Suprapubic skin (tissue), 4 donors: ENCODE results near the gene SPECC1L. TPM values are rescaled to one million over a fixed set of nuclear protein-coding genes. Genes with fewer than 3 reads are reported as not detected.
A peak's percentile ranks its signal among the peaks of the same experiment; 100 is the strongest.
"Not testable (repeated sequence)": the region's sequence is repeated elsewhere in the genome, so short reads cannot be mapped to it uniquely, and the experiment has no call there.

Source experiments
- DNase-seq, 2 donors: peaks; one replicate each; pipeline ENCODE4 v3.0.0-alpha.2; 2019; ENCODE audit warnings: low spot score in 2 of 2
- H3K27ac ChIP-seq: fragments of 200-600 bp; sonication (generic); one replicate; pipeline ENCODE4 v1.5.1; 2019
- H3K27me3 ChIP-seq: fragments of 200-600 bp; sonication (generic); one replicate; pipeline ENCODE4 v1.5.1; 2019
- H3K36me3 ChIP-seq: fragments of 200-600 bp; sonication (generic); one replicate; pipeline ENCODE4 v1.5.1; 2019
- H3K4me1 ChIP-seq: fragments of 200-600 bp; sonication (generic); one replicate; pipeline ENCODE4 v1.5.1; 2019
- H3K4me3 ChIP-seq: fragments of 200-600 bp; sonication (generic); one replicate; pipeline ENCODE4 v1.5.1; 2019; ENCODE audit warnings: mild to moderate bottlenecking
- H3K9me3 ChIP-seq: fragments of 200-600 bp; sonication (generic); one replicate; pipeline ENCODE4 v1.5.1; 2019
- EP300 ChIP-seq: sonication (generic); formaldehyde crosslinking; IDR thresholded peaks from one replicate; pipeline ENCODE4 v1.6.1; 2017; ENCODE audit warnings: antibody characterized with exemption
- POLR2A ChIP-seq, 2 donors: fragments of 450-650 bp; IDR thresholded peaks; one replicate each; pipeline ENCODE4 v1.6.1; 2017; ENCODE audit warnings: antibody characterized with exemption in 2 of 2, mild to moderate bottlenecking in 2 of 2, moderate library complexity in 2 of 2
- POLR2AphosphoS5 ChIP-seq, 3 donors: sonication (generic); formaldehyde crosslinking; IDR thresholded peaks; one replicate each; pipeline ENCODE4 v1.6.1; 2017; ENCODE audit warnings: antibody characterized with exemption in 3 of 3
- WGBS: methylation state at CpG from one replicate; pipeline ENCODE4 v1.1.5; 2018; 5-methylcytosine and 5-hydroxymethylcytosine counted together
- total RNA-seq, 4 donors: library from RNA; depleted of rRNA; stranded (reverse); fragments of >200 nt; gene quantifications; one replicate each; pipeline ENCODE4 v1.1.0, GENCODE V29; 2016
- TF ChIP-seq, protein P1 (sequence below), 2 donors: fragments of 200-600 bp in 1 of 2; fragments of 450-650 bp in 1 of 2; sonication (generic) in 1 of 2; IDR thresholded peaks; one replicate each; pipeline ENCODE4 v1.5.1; 2016 to 2019; ENCODE audit warnings: antibody characterized with exemption in 2 of 2, mild to moderate bottlenecking in 1 of 2, moderate library complexity in 1 of 2

The SPECC1L gene
- total RNA-seq, 4 donors from 2014 or later = 15.7 to 28.5 (median 21.4) TPM

DNA sequence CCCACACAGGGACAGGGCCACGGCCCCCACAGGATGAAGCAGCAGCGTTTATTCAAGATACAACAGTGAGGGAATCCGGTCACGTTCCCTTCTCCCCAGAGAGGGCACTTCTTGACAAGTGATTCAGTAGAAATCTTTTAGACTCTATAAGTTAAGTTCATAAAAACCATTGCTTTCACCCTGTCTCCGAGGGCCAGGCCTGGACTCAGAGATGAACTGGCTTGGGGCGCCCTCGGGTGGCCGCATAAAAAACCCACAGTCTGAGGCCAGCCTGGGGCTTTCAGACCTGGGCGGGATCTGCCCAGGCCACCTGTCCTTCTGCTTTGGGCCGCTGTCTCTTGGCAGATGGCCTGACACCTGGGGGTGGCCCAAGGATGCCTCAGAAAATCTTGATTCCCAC is 11.2 kb upstream of the SPECC1L start:
- DNase-seq = peak; percentile 83 to 87
- not testable (repeated sequence) for H3K36me3 ChIP-seq, H3K9me3 ChIP-seq, H3K27ac ChIP-seq, H3K4me1 ChIP-seq, H3K27me3 ChIP-seq, H3K4me3 ChIP-seq
- TF ChIP-seq, protein P1, sequence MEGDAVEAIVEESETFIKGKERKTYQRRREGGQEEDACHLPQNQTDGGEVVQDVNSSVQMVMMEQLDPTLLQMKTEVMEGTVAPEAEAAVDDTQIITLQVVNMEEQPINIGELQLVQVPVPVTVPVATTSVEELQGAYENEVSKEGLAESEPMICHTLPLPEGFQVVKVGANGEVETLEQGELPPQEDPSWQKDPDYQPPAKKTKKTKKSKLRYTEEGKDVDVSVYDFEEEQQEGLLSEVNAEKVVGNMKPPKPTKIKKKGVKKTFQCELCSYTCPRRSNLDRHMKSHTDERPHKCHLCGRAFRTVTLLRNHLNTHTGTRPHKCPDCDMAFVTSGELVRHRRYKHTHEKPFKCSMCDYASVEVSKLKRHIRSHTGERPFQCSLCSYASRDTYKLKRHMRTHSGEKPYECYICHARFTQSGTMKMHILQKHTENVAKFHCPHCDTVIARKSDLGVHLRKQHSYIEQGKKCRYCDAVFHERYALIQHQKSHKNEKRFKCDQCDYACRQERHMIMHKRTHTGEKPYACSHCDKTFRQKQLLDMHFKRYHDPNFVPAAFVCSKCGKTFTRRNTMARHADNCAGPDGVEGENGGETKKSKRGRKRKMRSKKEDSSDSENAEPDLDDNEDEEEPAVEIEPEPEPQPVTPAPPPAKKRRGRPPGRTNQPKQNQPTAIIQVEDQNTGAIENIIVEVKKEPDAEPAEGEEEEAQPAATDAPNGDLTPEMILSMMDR (IDR thresholded peaks at IDR 0.05) = peak in 1 of 2 donors; percentile 39
- WGBS = 17% methylated on average over 1 of the region's 10 CpGs

DNA sequence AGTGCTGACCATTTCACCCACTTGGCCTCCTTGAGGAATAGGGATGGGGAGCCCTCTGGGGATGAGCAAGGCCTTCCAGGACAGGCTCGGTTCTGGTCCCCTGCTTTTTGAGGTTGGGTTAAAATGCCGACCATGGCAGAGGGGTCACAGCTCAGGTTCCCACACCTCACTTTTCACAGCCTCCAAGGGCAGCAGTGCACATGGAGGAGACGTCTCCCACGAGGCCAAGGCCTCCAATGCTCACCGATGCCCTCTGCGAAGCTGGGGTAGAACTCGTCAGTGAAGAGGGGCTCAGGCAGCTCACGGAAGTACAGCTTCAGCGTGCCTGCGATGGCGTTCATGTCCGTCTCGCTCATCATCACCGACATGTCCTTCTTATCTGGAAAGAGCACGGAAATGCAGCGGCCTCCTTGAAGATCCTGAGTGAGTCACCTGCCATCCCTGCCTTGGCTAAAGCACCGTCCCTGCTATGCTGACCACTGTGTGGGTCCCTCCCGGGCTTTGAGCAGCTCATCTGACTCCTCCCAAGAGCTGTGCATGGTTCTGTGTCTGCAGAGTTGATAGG is 8.4 kb upstream of the SPECC1L start:
- peak in 1 of 2 donors; percentile 50 for DNase-seq
- H3K4me3 ChIP-seq, H3K27ac ChIP-seq, H3K27me3 ChIP-seq, H3K36me3 ChIP-seq, H3K4me1 ChIP-seq, H3K9me3 ChIP-seq: not testable (repeated sequence)
- WGBS = 97% methylated on average over 10 of the region's 18 CpGs

DNA sequence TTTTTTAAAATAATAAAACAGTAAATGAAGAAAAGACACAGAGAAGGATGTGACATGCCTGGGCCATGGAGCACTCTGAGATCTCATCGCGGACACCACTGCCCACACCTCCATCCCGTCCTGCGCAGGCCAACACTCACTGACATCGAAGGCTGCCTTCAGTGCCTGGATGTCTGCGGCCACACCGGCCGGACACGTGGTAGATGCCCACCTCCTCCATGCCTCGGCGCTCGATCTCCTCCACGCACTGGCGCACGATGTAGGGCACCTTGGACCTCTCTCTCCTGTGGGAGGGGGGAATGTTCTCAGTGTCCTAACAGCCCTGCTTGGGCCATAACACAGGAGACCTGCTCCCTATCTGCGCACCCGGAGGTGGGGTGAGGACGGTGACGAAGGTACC is 7.2 kb upstream of the SPECC1L start:
- not testable (repeated sequence) for H3K27me3 ChIP-seq, H3K27ac ChIP-seq, H3K4me3 ChIP-seq, DNase-seq, H3K36me3 ChIP-seq, H3K9me3 ChIP-seq, H3K4me1 ChIP-seq
- 91% methylated on average over 10 of the region's 19 CpGs for WGBS

DNA sequence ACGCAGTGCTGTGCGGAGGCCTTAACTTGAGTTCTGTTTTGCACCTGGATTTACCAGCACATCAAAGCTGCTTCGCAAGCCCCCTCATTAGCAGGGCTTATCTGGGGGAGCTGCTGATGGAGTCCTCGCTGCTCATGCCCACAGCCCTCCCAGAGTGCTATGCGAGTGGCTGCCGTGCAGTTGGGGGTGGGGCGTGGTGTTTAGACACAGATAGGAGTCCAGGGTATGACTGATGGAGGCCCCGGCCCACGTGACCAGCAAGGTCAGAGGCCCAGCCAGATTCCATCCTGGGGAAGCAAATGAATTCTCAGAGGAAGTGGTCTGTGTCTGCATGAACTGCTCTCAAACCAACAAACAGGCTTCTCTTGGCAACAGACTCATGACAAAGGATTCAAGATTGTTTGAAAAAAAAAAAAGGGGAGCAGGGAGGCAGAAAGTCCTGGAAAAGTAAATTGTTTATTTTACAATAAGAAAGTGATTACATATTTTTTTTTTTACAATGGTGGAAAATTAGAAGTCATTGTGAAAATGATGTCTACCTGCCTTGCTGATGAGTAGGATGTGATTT is 6.2 kb upstream of the SPECC1L start:
- not testable (repeated sequence) for H3K27ac ChIP-seq, H3K4me3 ChIP-seq, DNase-seq, H3K4me1 ChIP-seq, H3K9me3 ChIP-seq, H3K36me3 ChIP-seq, H3K27me3 ChIP-seq
- 90% methylated on average over 3 of the region's 9 CpGs for WGBS

DNA sequence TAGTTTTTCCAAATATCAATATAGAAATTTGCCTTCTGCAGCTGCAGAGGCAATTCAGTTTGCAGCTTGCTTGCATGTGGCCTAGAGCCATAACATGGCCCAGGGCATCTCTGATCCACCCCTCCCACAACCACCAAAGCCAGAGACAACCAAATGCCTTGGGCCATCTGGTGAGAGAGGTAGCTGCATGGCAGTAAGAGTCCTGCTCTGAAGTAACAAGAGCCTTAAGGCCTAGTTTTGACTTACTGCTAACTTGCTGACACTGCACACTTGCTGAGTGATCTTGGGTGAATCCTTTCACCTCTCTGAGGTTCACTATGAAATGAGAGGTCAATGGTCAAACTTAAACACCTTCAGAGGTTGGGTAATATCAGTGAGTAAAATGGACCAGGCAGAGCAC is 4.9 kb upstream of the SPECC1L start:
- no peak for TF ChIP-seq POLR2AphosphoS5 (IDR thresholded peaks at IDR 0.05)

DNA sequence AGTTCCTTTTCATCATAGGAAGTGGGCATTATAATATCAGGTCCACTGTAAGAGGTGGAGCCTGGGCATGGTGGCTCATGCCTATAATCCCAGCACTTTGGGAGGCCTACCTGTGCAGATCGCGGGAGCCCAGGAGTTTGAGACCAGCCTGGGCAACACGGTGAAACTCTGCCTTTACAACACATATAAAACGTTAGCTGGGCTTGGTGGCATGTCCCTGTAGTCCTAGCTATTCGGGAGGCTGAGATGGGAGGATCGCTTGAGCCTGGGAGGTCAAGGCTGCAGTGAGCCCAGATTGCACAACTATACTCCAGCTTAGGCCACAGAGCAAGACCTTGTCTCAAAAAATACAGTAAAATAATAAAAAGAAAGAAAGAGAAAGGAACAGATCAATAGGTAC is 4.1 kb upstream of the SPECC1L start:
- H3K36me3 ChIP-seq, H3K27me3 ChIP-seq, H3K4me3 ChIP-seq, DNase-seq, H3K9me3 ChIP-seq, H3K27ac ChIP-seq, H3K4me1 ChIP-seq: not testable (repeated sequence)
- WGBS = 96% methylated on average over 6 of the region's 6 CpGs

More for the DNA sequence above, 4.9 kb upstream of the SPECC1L start:
- no peak overlapping the region for H3K27ac ChIP-seq
- H3K9me3 ChIP-seq = no peaks in the 10 kb centered on the region
- H3K4me1 ChIP-seq = peaks cover 5% of the 10 kb centered on the region
- no peaks in the 10 kb centered on the region for H3K27me3 ChIP-seq
- H3K4me3 ChIP-seq = no peak overlapping the region
- no peak for DNase-seq
- H3K36me3 ChIP-seq = no peaks in the 10 kb centered on the region

DNA sequence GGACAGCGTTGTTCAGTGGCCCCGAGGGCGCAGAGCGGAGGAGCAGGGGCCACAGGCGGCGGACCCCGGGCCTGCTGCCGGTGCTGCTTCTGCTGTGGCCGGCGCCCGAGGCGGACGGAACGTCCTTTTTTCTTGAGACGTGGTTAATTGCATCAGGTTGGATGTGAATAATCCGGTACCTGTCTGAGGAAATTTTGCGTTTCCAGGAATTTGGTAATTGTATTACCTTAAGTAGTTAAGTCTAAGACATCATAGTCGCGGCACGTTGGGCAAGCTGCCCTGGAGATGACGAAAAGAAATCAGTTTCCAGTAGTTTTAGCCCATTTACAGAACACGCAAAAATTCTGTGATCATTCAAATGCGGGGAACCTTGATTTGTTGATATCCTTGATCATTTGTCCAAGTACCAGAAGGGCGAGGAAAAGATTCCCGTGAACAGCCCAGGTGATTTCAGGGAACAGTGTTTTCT is 789 bp downstream of the SPECC1L start:
- DNase-seq = no peak
- no peaks in the 10 kb centered on the region for H3K9me3 ChIP-seq
- 2% methylated on average over 11 of the region's 25 CpGs for WGBS
- H3K36me3 ChIP-seq = no peaks in the 10 kb centered on the region
- peaks cover 34% of the 10 kb centered on the region for H3K4me1 ChIP-seq
- peak overlapping the region; percentile 77 for H3K4me3 ChIP-seq
- peak overlapping the region; percentile 94 for H3K27ac ChIP-seq
- H3K27me3 ChIP-seq = no peaks in the 10 kb centered on the region
- TF ChIP-seq EP300 (no peak), POLR2AphosphoS5 (IDR thresholded peaks at IDR 0.05) (no peak), POLR2A (IDR thresholded peaks at IDR 0.05) (no peak)
- TF ChIP-seq, protein P1 (IDR thresholded peaks at IDR 0.05) = no peak

DNA sequence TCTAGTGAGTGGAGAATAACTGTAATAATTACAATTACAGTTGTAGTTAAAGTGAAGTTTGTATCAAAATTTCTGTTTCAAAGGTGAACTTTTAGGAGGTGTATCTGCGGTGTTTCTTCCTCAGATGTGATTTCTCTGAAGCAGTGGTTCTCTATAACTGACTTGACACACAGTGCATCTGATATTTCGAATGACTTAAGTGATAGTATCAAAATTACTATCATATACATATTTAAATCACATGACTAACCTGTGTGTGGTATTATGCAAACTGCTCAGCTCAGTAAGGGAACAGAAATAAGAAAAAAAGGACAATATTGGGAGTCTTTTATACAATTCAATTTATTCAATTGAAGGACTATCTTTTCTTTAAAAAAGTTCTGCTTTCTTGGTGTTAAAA is 2.4 kb downstream of the SPECC1L start:
- H3K4me3 ChIP-seq = not testable (repeated sequence)
- WGBS = 71% methylated on average over 2 of the region's 2 CpGs

DNA sequence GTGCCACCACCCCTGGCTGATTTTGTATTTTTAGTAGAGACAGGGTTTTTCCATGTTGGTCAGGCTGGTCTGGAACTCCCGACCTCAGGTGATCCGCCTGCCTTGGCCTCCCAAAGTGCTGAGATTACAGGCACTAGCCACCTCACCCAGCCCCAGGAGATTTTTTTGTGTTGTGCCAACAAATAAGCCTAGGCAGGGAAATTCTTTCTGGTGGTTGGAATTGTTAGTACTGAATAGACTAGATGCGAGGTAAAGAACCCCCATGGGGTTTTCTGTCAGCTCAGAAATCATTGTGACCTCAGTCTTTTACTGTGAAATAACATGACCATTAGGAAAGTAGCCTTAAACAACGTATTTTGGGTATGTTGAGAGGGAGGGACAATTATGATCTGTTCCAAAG is 3.3 kb downstream of the SPECC1L start:
- 57% methylated on average over 4 of the region's 4 CpGs for WGBS
- Histone ChIP-seq H3K4me1 (peaks cover 34% of the 10 kb centered on the region), H3K27ac (peak overlapping the region; percentile 18)
- H3K36me3 ChIP-seq, H3K4me3 ChIP-seq, H3K9me3 ChIP-seq, H3K27me3 ChIP-seq: not testable (repeated sequence)
- DNase-seq = peak in 1 of 2 donors; percentile 35

More for the DNA sequence above, 2.4 kb downstream of the SPECC1L start:
- not testable (repeated sequence) for H3K36me3 ChIP-seq, H3K27ac ChIP-seq, H3K9me3 ChIP-seq, DNase-seq, H3K27me3 ChIP-seq
- peaks cover 34% of the 10 kb centered on the region for H3K4me1 ChIP-seq

DNA sequence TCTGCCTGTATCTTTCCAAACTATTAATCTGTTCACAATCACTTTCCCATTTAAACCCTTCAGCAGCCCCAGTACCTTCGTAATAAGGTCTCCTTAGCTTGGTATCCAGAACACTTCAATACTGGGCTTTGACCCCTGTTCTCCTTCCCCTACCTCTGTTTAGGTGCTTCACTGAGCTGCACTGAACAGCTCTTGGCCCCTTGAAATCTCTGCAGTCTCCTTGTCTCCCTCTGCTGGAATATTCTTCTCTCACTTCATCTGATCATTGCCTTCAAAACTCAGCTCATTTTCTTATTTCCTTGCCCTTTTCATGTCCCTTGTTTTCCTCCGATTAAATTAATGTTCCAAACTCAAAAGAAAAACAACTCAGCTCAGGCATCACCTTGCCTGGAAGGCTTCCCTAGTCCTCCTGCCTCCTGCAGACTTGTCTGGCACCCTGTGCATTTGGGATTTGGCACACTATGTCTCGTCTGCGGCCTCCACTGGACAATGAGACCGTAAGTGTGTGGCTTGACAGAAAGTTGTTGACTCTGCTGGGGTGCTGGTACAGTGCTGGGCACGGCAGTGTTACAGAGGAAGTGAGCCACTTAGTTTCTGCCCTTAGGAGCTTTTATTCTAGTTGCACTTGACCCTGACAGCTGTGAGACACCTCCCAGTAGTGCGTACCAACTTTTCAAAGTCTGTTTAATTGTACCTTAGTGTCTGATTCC is 4.2 kb downstream of the SPECC1L start:
- H3K27ac ChIP-seq = peak overlapping the region; percentile 34
- H3K4me3 ChIP-seq, H3K9me3 ChIP-seq, H3K36me3 ChIP-seq, H3K27me3 ChIP-seq: not testable (repeated sequence)
- WGBS = 44% methylated on average over 7 of the region's 7 CpGs
- H3K4me1 ChIP-seq = peaks cover 31% of the 10 kb centered on the region
- DNase-seq = peak in 1 of 2 donors; percentile 71

DNA sequence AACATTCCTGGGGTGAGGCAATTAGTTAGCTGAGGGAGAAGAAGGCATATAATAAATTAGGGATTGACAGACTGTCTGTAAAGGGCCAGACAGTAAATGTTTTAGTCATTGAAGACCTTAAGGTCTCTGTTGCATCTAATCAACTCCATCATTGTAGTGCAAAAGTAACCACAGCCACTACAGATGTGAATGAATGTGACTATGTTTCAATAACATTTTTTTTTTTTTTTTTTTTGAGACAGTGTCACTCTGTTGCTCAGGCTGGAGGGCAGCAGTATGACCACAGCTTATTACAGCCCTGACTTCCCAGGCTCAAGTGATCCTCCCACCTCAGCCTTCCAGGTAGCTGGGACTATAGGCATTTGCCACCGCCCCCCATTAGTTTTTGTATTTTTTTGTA is 9.7 kb downstream of the SPECC1L start:
- 80% methylated on average over 1 of the region's 1 CpG for WGBS
- H3K4me1 ChIP-seq = peaks cover 13% of the 10 kb centered on the region
- not testable (repeated sequence) for H3K9me3 ChIP-seq, H3K27me3 ChIP-seq, H3K4me3 ChIP-seq, H3K36me3 ChIP-seq, DNase-seq, H3K27ac ChIP-seq
